Hepatocyte (in vitro differentiated cells): Measurements from ENCODE around the gene PMPCA.

ENCODE experiments used
- EZH2 ChIP-seq: fragments of 200-600 bp; sonication (generic); IDR thresholded peaks from 2 replicates; pipeline ENCODE4 v1.6.1; 2016; ENCODE audit warnings: antibody characterized with exemption, mild to moderate bottlenecking, borderline replicate concordance
- EZH2phosphoT487 ChIP-seq: fragments of 200-600 bp; sonication (generic); IDR thresholded peaks from one replicate; pipeline ENCODE4 v1.6.1; 2018; ENCODE audit warnings: antibody characterized with exemption, mild to moderate bottlenecking, low read depth, moderate library complexity; ENCODE audit not compliant: unreplicated experiment, severe bottlenecking
- TF ChIP-seq, protein P1 (sequence below): fragments of 200-600 bp; sonication (generic); IDR thresholded peaks from 2 replicates; pipeline ENCODE4 v1.5.1; 2016; ENCODE audit warnings: antibody characterized with exemption, mild to moderate bottlenecking; ENCODE audit not compliant: poor library complexity

DNA sequence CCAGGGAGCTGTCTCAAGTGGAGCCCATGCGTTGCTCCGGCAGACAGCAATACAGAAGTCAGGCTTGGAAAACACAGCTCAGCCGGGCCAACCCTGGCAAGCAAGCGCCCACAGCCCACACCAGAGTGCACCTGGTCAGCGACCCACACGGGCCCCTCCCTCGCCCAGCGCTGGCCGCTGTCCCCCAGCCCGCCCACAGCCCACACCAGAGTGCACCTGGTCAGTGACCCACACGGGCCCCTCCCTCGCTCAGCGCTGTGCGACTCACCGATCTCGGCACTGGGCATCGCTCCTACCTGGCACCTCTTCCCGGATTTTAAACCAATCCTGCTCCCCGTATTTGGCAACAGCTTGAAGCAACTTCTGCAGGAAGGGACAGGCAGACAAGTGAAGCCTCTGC, 23.2 kb upstream of the PMPCA start:
- TF ChIP-seq, protein P1, sequence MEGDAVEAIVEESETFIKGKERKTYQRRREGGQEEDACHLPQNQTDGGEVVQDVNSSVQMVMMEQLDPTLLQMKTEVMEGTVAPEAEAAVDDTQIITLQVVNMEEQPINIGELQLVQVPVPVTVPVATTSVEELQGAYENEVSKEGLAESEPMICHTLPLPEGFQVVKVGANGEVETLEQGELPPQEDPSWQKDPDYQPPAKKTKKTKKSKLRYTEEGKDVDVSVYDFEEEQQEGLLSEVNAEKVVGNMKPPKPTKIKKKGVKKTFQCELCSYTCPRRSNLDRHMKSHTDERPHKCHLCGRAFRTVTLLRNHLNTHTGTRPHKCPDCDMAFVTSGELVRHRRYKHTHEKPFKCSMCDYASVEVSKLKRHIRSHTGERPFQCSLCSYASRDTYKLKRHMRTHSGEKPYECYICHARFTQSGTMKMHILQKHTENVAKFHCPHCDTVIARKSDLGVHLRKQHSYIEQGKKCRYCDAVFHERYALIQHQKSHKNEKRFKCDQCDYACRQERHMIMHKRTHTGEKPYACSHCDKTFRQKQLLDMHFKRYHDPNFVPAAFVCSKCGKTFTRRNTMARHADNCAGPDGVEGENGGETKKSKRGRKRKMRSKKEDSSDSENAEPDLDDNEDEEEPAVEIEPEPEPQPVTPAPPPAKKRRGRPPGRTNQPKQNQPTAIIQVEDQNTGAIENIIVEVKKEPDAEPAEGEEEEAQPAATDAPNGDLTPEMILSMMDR = no peak
- TF ChIP-seq EZH2 = no peak
- no peak for TF ChIP-seq EZH2phosphoT487
